AG08395 (cell line): Measurements from ENCODE around the gene SCRT2.

ENCODE experiments used
- DNase-seq: peaks from one replicate; pipeline ENCODE4 v3.0.0; 2012; ENCODE audit warnings: mixed read lengths, low spot score

The SCRT2 gene

DNA sequence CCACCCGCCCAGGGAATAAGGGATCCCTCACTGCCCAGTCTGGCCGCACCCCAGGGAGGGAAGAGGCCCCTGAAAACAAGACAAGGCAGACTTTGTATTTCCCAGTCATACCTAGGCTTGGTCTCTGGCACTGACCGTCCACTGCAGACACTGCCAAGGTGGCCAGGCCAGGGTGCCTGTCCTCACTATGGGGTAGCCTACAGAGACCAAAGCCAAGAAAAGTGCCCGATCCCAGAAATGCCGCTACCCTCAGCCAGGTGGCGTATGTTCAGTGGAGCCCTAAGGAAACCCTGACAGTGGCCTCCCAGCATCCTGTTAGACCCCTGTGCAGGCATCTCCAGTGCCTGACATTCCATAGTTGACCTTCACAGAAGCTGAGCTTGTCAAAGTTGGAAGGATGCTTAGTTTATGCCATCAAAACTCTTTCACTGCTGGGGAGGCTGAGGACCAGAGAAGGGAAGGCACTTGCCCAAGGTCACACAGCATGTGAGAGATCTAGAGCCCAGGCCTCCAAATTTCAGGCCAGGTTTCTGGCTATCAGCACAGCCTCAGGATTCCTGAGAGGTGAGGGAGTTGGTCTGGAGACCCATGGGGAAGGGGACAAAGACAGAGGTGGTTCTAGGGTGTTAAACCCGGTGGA, 2.5 kb downstream of the SCRT2 start:
- DNase-seq: no peak

DNA sequence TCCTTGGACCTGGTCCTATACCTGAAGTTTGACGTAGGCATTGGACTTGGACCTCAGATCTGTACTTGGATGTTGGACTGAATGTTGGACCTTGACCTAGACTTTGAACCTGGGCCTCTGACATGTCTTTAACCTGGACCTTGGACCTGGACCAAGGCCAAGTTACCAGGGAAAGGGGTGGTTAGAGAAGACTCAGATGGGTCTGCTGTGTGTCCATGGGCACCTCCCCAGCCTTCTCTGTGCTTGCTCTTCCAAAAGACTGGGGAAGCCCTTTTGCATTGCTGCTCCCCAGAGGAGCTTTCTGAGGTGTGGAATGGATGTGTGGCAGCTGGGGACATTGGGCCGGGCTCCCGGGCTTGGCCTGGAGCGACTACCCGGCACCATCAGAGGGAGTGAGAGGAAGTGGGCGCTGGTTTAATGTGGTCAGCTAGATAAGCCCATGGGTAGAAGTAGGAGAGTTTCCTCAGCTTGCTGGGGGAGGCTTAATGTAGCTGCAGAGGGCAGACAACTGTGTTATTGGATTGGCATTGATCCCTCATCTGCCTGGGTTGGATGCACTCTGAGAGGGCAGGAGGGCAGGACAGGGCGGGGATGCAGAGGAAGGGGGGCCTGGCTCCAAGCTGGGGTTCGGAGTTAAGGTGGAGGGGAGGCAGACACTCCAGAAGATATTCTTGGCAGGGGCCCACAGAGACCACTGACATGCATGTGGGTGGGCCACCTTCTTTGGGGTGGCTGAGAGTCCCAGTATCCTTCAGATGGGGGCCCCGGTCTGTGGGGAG, 4.2 kb downstream of the SCRT2 start:
- no peak for DNase-seq

DNA sequence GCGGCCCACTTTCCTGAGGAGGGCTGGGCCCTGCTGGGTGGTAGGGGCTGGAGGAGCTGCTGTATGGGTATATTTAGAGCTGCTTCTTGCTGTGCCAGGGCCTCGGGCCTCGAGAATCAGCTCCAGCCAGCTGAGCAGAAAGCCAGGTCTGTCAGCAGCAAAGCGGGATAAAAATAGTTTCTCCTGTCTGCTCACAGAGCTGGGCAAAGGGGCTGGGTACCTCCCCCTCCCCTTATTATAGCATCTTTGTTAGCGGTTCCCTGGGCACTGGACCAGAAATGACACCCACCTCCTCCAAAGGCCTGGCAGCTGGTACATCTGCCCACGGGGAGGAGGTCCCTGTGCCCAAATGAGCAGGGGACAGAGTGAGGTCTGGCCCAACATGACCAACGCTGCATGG, 6.0 kb downstream of the SCRT2 start:
- DNase-seq: no peak

DNA sequence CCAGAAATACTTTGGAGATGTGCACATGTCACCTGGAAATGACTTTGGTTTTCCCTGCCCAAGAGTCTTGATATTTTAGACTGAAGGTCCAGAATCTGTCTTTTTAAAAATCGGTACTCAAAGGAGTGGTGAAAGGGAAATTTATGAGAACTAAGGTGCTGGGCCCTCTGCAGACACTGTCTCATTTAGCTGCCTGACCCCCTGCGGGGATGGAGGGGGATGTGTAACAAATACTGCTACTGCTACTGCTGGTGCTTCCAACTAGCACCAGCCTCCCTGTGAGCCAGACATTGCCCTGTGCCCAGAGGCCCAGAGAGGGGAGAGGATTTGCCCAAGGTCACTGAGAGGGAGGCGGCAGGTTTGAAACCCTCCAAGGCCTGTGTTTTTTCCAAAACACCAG, 7.0 kb downstream of the SCRT2 start:
- no peak for DNase-seq

DNA sequence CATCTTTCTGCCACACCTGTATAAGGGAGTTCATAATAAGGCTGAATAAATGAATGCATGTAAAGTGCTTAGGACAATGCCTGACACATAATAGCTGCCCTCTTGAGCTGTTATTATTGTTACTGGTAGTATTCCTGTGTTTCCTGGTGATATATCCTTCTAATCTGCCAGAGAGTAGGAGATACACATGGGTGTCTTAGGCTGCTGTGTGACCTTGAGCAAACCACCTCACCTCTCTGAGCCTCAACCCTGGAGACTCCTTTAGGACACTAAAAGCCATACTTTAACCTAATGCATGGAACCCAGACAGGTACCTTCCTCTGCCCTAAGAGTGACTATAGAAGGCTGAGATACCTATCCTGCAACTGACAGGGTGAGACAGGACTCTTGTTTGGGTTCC, 7.6 kb downstream of the SCRT2 start:
- no peak for DNase-seq

DNA sequence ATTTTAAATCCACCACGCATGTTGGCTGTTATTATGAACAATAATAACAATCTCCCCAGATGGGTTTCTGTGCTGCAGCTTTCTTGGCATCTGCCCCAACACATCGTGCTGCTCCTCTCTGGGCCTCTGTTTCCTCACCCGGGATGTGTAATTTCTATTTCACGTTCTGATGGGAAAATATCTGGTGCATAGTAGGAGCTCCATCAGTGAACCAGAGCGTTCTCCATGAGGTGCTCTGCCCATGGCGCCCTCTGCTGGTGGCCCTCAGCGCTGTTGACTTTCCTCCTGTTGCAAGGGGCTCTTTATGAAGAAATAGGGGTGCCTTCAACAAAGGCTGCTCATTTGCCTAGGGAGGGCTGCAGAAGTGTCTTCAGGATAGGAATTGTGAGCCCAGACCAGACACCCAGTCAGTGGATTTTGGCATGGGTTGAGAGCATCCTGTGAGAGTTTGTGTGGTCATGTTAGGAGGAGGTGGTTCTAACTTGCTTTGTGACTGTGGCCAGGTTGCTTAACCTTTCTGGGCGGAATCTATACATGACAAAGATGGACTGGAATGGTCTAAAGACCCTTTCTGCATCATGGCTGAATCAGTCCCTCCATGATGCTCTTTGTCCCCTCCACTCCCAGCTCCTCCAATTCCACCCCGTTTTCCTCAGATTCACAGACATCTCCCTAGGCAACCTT, 8.1 kb downstream of the SCRT2 start:
- peak; percentile 61 for DNase-seq

DNA sequence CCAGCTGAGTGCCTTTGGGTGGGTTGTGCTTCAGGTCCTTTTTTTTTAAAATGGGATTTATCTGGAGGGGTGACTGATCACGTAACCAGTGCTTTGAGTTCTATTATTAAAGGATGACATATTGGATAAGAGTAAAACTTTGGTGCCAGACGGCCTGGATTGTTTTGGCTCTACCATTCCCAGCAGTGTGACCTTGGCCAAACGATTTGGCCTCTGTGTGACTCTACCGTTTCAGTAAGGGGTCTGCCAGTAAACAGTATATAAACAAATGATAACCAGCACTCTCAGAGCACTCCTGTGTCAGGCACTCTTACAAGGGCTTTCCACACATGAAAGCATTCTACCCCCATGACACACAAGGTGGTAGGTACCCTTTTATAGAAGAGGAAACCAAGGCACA, 8.7 kb downstream of the SCRT2 start:
- no peak for DNase-seq

DNA sequence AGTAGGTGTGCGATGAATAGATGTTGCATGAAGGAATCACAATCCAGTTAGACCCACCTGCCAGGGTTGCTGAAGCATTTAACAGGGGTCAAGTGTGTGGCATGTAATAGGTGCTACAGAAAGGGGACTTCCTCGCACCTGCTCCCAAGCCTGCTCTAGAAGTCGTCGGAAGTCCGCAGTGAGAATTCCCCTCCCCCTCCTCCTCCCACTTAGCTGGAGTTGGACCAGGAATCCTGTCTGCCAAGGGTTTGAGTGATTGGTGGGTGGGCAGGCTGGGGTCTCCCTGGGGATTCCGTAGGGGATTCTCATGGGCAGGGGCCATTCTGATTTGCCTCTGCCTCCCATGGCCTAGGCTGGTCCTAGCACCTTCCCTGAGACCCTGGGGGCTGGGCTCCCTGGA, 10.3 kb downstream of the SCRT2 start:
- no peak for DNase-seq

DNA sequence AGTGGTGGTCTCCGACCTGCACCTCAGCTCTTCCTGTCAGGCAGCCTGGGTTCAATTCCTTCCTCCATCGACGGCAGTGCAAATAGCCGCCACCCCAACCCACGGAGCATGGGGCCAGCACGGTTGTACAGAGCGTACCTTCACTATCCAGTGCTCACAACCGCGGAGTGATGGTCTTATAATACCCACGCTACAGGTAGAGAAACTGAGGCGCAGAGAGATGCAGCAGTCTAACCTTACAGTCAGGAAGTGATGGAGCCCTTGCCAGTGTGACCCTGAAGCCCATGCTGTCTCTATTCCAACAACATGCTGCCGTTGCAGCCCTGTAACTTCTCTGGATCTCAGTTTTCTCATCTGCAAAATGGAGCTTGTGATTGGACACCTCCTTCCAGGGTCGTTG, 11.0 kb downstream of the SCRT2 start:
- no peak for DNase-seq

DNA sequence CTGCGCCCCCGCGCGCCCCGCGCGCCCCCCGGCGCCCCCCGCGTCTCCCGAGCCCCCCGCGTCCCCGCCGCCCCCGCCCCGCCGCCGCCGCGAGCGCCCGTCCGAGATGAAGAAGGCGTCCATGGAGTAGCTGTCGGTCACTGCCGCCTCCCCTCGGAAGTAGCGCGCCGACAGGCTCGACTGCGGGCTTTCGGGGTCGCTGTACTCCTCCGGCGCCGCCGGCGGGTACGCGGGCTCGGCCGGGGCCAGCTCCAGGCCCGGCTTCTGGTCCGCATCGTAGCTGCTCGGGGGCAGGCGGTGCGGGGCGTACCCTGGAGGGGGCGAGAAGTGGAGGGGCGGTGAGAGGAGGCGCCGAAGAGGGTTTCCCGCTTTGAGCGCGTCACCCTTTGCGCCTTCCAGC, 11.5 kb downstream of the SCRT2 start:
- DNase-seq: no peak

DNA sequence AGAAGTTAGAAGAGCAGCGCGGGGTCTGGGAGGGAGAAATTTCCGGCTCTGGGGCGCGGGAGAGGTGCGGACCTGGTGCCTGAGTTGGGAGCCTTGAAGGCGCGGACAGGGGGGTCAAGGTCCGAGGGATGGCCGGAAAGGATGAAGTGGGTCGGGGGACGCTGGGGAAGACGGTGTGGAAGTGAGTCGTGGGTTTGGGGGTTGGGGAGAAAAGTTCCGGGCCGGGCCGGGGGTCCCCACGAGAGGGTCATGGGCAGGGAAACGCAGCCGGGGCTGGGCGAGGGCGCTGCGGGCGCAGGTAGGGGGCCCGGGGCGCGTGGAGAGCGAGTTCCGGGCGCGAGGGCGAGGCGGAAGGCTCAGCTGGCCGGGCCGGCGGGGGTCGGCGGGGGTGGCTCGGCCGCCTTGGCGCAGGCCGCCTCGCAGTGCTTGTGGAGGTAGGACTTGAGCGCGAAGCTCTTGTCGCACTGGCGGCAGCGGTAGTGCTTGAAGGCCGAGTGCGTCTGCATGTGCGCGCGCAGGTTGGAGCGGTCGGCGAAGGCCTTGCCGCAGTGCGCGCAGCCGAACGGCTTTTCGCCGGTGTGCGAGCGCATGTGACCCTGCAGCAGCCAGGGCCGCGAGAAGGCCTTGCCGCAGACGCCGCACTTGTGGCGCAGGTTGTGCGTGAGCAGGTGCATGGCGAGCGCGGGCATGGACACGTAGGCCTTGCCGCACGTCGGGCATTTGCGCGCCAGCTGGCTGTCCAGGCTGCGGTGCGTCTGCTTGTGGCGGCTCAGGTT, 12.1 kb downstream of the SCRT2 start:
- DNase-seq: no peak

DNA sequence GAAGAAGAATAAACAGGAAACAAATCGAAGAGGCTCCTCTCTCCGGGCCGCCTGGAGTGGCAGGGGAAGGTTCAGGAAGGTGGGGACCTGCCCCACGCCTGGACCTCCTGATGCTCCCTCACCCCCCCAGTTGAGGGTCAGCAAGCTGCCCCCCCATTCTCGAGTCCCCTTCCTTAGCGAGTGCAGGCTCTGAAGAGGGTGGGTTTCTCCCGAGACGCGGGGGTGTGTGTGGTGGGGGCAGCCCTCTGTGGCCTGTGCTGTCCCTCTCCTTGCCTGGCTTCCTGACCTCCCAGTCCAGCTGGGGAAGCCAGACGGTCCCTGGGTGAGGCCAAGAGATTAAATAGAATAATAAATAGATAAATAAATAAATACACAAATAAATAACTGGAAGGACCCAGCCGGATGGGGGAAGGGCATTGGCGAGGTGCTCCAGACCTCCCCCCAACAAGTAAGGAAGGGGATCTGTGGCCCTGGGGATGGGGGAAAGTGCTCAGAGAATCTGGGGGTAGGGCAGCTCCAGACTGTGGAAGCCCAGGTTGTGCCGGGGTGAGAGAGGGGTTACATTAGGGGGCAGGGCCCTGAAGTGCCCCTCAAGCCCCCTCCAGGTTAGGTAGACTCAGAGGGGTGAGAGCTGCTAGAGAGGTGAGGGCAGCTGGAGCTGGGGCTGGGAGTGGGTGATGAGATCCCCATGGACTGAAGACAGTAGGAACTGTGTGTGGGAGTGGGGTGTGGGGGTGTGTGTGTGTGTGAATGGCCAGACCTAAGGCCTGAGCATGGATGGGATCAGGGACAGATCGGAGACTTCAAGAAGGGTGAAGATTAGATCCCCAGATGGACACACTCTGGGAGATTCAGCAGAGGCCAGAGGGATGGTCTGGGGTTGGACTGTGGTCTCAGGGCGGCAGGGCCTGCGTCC, 13.1 kb downstream of the SCRT2 start:
- DNase-seq: no peak

DNA sequence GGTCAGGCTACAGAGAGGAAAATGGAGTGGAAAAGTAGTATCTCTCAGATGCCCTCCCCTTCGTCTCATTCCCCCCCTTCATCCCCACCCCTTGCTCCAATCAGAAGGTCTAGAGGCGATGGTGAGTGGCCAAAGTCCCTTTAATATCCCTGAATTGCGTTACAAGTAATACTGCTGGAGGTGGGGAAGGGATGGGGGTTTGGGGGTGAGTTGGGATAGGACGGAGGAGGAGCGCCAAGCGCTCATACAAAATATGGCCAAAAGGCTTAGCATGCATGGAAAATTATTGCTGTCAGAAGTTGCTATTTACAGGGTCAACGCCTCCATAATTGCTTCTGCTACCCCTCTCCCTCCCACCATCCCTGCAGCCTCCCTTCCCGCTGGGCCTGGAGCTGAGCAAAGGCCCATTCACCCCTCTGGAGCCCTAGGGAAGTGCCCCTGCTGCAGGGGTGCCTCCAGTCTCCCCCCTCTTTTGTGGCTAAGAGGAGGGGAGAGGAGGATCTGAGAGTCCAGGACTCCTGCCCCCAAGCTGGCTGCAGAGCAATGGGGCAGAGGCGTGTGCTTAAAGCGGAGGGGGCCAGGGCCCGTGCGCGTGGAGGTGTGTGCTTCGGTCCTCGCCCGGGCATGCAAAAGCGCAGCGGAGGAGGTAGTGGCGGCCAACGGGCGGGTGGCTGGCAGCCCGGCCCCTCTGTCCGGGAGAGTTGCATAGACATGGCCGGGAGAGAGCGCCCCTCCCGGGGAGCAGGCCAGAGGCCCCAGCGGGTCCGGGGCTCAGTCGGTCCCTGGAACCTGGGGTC, 13.9 kb downstream of the SCRT2 start:
- DNase-seq: no peak

DNA sequence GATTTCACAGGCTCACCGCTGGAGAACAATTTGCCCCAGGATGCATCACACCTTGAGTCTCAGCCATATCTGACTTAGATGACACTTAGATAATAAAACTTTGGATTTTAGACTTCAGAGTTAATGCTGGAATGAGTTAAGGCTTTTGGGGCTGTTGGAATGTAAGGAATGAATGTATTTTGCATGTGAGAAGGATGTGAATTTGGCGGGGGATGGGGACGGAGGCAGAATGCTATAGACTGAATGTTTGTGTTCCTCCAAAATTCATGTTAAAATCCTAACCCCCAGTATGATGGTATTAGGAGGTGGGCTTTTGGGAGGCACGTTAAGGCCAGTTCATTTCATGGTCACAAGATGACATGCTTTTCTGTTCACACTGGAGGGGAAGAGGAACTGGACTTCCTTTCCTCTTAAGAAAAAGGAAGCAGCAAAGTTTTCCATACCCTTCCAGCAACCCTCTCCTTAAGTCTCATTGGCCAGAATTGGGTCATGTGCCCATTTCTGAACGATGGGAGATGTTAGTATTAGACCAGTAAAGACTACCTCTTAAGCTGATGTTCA, 16.8 kb downstream of the SCRT2 start:
- no peak for DNase-seq

DNA sequence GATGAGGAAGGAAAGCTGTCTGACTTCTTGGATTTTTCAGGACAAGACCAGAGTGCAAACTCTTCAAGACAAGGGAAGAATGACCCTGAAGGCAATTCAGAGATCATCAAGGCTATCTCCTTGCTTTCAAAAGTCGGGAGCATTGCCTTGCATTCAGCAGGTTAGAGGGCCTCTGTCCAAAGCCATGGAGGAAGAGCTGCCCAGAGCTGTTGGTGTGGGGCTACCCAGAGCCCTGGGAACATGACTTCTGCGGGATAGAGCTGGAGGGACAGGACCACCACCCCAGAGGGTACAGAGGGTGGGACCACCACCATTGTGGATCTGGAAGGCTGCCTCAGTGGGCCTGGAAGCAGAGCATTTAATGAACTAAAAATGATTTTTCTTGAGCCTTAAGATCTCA, 17.4 kb downstream of the SCRT2 start:
- DNase-seq: no peak

DNA sequence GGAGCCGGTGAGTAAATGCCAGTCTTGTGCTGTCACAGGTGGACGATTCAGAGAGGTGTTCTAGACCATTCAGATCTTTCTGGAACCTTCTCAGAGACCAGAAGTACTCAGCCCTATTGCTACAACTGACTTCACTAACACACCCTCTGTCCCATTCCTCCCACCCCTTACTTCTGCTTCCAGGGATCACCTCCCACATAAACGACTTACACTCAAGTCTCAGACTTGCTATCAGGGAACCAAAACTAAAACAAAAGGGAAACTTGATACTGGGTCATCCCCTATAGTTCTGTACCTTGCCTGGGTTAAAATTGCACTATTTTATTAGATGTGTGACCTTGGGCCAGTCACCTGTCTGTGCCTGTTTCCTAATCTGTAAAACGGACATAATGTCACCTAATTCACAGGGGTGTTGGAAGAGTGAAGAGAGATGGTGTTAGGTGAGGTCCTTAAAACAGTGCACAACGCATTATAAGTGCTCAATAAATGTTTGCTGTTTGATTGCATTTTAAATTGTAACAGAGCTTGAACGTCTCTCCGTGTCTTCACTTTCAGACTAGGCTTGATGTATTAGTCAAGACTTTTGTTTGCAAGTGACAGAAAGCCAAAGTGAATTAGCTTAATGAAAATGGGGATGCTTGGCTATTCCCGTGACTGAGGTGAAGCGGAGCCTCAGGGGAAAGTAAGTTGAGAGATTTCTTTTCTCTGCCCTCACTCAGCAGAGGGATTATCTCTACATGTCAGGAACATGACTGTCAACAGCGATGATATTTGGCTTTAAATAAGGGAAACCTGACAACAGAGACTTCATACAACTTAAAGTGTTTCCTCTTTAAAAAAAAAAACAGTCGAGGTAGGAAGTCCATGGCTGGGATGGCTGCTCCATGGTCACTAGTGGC, 19.6 kb downstream of the SCRT2 start:
- DNase-seq: no peak

DNA sequence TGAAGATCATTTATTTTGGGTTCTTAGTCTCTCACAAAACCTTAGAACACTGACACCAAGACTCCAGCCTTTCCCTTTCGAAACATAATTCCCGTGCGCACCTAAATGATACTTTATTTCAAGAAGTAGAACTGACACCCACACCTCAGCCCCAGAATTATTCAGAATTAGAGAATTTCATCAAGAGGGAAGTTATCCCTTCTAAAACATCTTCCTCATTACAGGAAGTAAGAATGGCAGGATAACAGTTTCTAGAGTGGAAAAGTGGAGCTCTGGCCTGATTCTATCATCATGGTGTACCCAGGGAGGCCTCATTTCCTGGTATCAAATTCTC, 21.2 kb downstream of the SCRT2 start:
- DNase-seq: no peak

DNA sequence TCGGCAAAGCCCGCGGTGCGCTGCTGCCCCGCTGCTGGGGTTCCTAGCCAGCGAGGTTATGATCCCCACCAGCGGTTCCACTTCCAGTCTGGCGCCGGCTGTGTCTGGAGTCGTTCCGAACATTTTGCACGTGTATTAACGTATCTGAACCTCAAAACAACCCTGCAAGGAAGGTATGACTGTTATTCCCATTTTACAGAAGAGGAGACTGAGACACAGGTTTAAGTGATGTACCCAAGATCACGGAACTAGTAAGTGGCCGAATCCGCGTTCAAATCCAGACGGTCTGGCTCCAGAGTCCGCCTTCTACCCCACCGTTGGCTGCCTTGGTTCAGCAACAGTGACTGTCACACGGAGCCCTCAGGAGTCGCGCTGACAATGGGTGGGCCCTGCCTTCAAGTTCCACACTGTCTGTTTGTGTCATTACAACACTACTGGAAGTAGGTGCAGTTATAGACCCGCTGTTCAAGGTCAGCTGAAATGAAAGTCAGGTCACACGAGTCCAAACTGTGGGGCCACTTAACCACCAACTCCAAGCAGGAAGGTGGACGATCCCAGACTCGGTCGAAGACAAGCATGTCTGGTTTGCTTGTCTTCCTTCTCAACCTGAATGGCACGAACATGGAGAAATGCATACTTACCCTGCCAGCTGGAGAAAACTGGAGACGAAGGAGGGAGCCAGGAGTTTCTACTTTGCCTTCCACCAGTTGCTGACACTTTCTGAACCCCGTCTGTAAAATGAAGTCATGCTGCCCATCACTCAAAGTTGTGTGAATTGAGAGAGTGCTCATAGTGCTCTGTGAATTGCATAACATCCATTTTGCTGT, 21.8 kb downstream of the SCRT2 start:
- no peak for DNase-seq
